ENCODE measurements around the gene TENM3.

DNA sequence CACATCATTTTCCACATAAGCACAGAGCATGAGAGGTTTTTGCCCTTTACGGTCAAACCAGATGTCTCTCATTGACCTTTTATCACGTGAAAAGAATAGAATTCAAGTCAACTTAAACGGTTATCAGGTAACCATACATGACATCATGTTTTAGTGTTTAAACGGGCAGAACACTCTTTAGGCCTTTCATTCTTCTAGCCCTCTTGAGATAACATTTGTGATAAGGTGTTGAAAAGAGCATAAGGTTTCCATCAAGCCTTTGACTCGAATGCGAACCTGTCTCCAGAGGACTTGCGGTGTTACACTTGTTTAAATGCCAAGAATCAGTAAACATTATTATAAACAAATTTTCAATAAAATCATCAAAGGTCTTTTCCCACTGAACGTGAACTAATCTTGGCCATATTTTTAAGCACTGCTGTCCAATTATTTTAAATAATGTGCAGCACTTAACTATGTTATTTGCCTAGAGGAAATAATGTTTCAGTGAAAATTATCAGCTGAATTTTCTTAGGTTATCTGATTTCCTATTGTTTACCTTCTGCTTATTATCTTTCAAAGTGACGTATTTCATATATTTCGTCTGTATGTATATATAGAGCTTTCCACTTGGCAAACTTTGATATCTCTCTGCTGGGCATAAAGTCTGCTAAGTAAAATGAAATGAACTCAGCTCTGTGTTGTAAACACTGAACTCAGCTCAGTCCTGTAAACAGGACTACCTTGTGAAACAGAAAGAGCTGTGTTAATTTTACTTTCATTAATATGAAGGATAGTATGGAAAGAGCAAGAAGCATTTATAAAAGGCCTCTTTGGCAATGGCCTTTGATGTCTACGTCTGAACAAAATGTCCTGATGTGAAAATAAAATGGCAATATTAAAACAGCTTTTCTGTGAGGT lies 33.3 kb downstream of the TENM3 start:
- TF ChIP-seq POLR2AphosphoS5 (IDR thresholded peaks at IDR 0.05; ENCODE audit: insufficient read depth, low read depth, low read length) = no peak
- TF ChIP-seq JUN (IDR thresholded peaks at IDR 0.05; ENCODE audit: borderline replicate concordance, insufficient read depth, insufficient read length, low read depth) = no peak
- TF ChIP-seq MYC (IDR thresholded peaks at IDR 0.05; ENCODE audit: low read depth, low read length) = no peak
